Measurements from ENCODE around the gene STK40. TPM values are rescaled to one million over a fixed set of nuclear protein-coding genes. Genes with fewer than 3 reads are reported as not detected.

The STK40 gene
- total and polyA plus RNA-seq, 2 experiments from 2014 or later: 8.1 to 20.2 TPM

GRCh38 chr1:36345353-36345752, 40.4 kb downstream of the STK40 start (continued):
- TF ChIP-seq, protein P1, sequence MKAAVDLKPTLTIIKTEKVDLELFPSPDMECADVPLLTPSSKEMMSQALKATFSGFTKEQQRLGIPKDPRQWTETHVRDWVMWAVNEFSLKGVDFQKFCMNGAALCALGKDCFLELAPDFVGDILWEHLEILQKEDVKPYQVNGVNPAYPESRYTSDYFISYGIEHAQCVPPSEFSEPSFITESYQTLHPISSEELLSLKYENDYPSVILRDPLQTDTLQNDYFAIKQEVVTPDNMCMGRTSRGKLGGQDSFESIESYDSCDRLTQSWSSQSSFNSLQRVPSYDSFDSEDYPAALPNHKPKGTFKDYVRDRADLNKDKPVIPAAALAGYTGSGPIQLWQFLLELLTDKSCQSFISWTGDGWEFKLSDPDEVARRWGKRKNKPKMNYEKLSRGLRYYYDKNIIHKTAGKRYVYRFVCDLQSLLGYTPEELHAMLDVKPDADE (IDR thresholded peaks at IDR 0.05): no peak
- no peak for TF ChIP-seq EZH2phosphoT487 (IDR thresholded peaks at IDR 0.05; ENCODE audit: unreplicated experiment)
- TF ChIP-seq, protein P2, sequence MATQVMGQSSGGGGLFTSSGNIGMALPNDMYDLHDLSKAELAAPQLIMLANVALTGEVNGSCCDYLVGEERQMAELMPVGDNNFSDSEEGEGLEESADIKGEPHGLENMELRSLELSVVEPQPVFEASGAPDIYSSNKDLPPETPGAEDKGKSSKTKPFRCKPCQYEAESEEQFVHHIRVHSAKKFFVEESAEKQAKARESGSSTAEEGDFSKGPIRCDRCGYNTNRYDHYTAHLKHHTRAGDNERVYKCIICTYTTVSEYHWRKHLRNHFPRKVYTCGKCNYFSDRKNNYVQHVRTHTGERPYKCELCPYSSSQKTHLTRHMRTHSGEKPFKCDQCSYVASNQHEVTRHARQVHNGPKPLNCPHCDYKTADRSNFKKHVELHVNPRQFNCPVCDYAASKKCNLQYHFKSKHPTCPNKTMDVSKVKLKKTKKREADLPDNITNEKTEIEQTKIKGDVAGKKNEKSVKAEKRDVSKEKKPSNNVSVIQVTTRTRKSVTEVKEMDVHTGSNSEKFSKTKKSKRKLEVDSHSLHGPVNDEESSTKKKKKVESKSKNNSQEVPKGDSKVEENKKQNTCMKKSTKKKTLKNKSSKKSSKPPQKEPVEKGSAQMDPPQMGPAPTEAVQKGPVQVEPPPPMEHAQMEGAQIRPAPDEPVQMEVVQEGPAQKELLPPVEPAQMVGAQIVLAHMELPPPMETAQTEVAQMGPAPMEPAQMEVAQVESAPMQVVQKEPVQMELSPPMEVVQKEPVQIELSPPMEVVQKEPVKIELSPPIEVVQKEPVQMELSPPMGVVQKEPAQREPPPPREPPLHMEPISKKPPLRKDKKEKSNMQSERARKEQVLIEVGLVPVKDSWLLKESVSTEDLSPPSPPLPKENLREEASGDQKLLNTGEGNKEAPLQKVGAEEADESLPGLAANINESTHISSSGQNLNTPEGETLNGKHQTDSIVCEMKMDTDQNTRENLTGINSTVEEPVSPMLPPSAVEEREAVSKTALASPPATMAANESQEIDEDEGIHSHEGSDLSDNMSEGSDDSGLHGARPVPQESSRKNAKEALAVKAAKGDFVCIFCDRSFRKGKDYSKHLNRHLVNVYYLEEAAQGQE (IDR thresholded peaks at IDR 0.05; ENCODE audit: unreplicated experiment): no peak
- no peak for TF ChIP-seq CREB1 (CRISPR knock-in tag; IDR thresholded peaks at IDR 0.05; ENCODE audit: low read depth)
- TF ChIP-seq, protein P3, sequence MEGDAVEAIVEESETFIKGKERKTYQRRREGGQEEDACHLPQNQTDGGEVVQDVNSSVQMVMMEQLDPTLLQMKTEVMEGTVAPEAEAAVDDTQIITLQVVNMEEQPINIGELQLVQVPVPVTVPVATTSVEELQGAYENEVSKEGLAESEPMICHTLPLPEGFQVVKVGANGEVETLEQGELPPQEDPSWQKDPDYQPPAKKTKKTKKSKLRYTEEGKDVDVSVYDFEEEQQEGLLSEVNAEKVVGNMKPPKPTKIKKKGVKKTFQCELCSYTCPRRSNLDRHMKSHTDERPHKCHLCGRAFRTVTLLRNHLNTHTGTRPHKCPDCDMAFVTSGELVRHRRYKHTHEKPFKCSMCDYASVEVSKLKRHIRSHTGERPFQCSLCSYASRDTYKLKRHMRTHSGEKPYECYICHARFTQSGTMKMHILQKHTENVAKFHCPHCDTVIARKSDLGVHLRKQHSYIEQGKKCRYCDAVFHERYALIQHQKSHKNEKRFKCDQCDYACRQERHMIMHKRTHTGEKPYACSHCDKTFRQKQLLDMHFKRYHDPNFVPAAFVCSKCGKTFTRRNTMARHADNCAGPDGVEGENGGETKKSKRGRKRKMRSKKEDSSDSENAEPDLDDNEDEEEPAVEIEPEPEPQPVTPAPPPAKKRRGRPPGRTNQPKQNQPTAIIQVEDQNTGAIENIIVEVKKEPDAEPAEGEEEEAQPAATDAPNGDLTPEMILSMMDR (conservative IDR thresholded peaks at IDR 0.05; ENCODE audit: low read depth in 2 of 2): no peak
- no peak for TF ChIP-seq NANOG (IDR thresholded peaks at IDR 0.05; ENCODE audit: borderline replicate concordance)
- no peak for TF ChIP-seq EZH2 (IDR thresholded peaks at IDR 0.05; ENCODE audit: low read depth, unreplicated experiment)
- TF ChIP-seq POLR2AphosphoS5 (IDR thresholded peaks at IDR 0.05; ENCODE audit: low read depth): no peak
- TF ChIP-seq JUNB (IDR thresholded peaks at IDR 0.05; ENCODE audit: unreplicated experiment): no peak

GRCh38 chr1:36344395-36344680, 41.4 kb downstream of the STK40 start:
- Histone ChIP-seq H3K9me2 (ENCODE audit: insufficient read depth) (no peaks in the 10 kb centered on the region), H3K4me1 (ENCODE audit: insufficient read depth) (no peaks in the 10 kb centered on the region), H3K27me3 (ENCODE audit: insufficient read depth) (no peaks in the 10 kb centered on the region), H3F3A (replicated peaks; ENCODE audit: low read depth) (0 out of 2 replicates have a peak, but pooled peaks cover 4% of the 10 kb centered on the region), H3K36me3 (ENCODE audit: insufficient read depth) (0 out of 2 replicates have a peak, but pooled peaks cover 6% of the 10 kb centered on the region), H4K20me1 (replicated peaks; ENCODE audit: insufficient read depth) (no peaks in the 10 kb centered on the region), H3K4me3 (no peak overlapping the region), H3K27ac (ENCODE audit: low read depth) (no peak overlapping the region), H3K79me2 (replicated peaks; ENCODE audit: insufficient read depth) (no peaks in the 10 kb centered on the region), H3K4me2 (no peak overlapping the region), H2AFZ (no peak overlapping the region)
- H3K36me3 Mint-ChIP-seq (ENCODE audit: low read depth): peaks cover 39% of the 10 kb centered on the region
- H3K4me1 Mint-ChIP-seq: no peaks in the 10 kb centered on the region
- TF ChIP-seq NANOG (IDR thresholded peaks at IDR 0.05; ENCODE audit: borderline replicate concordance) (no peak), STAT1 (IDR thresholded peaks at IDR 0.05; ENCODE audit: unreplicated experiment) (no peak), ZNF114 (CRISPR knock-in tag; IDR thresholded peaks at IDR 0.05) (no peak)
- TF ChIP-seq, protein P2 (IDR thresholded peaks at IDR 0.05; ENCODE audit: unreplicated experiment): no peak
- H3K27ac Mint-ChIP-seq: no peak overlapping the region
- no peak overlapping the region for H3K4me3 Mint-ChIP-seq
- DNase-seq (ENCODE audit: low spot score): no peak
- no peak for ATAC-seq
- H3K9me3 Mint-ChIP-seq: no peaks in the 10 kb centered on the region
- H3K27me3 Mint-ChIP-seq (ENCODE audit: insufficient read depth, low read depth, poor library complexity): peaks cover 7% of the 10 kb centered on the region
